PC-9 (cell line): ENCODE data around the gene HS3ST3B1. TPM values are rescaled to one million over a fixed set of nuclear protein-coding genes. Genes with fewer than 3 reads are reported as not detected.

ENCODE experiments used
- BruUV-seq: library from RNA; stranded (reverse); fragments of 400-500 nt; replicated peaks from 2 replicates; lab custom pipeline; 2021; lab: Mats Ljungman, UMichigan
- CTCF ChIA-PET: fragments of 300-600 bp; sonication (Branson Sonifier 250); formaldehyde crosslinking; loops from one replicate; lab custom pipeline; 2022; ENCODE audit warnings: antibody characterized with exemption; lab: Charles Lee
- POLR2A ChIA-PET: fragments of 300-600 bp; sonication (Branson Sonifier 250); formaldehyde crosslinking; loops from one replicate; lab custom pipeline; 2022; ENCODE audit warnings: antibody characterized with exemption; ENCODE audit not compliant: unreplicated experiment; lab: Charles Lee
- DNase-seq, 2 experiments: peaks; one replicate each; pipeline versions ENCODE4 v3.0.0 to v3.0.0-alpha.2; 2015 to 2022; ENCODE audit warnings: mixed read lengths in 1 of 2
- H2AFZ ChIP-seq: fragments of 200-600 bp; sonication (generic); 2 replicates; pipeline ENCODE4 v1.8.1; 2017; ENCODE audit warnings: antibody characterized with exemption
- H3F3A ChIP-seq: fragments of 200-600 bp; sonication (generic); 2 replicates; pipeline ENCODE4 v1.8.1; 2017; ENCODE audit warnings: antibody characterized with exemption, mild to moderate bottlenecking, low read depth; ENCODE audit not compliant: insufficient read depth
- H3K27ac ChIP-seq: fragments of 200-600 bp; sonication (generic); 2 replicates; pipeline ENCODE4 v1.6.1; 2016; ENCODE audit warnings: mixed run types
- H3K27me3 ChIP-seq: fragments of 200-600 bp; sonication (generic); 2 replicates; pipeline ENCODE4 v1.6.1; 2016; ENCODE audit warnings: low read depth, mixed run types; ENCODE audit not compliant: insufficient read depth
- H3K36me3 ChIP-seq: fragments of 200-600 bp; sonication (generic); 2 replicates; pipeline ENCODE4 v1.6.1; 2016; ENCODE audit warnings: low read depth, mixed run types
- H3K4me1 ChIP-seq: fragments of 200-600 bp; sonication (generic); replicated peaks from 2 replicates; pipeline ENCODE4 v1.6.1; 2016; ENCODE audit warnings: mixed run types; ENCODE audit not compliant: insufficient read depth
- H3K4me2 ChIP-seq: fragments of 200-600 bp; sonication (generic); 2 replicates; pipeline ENCODE4 v1.6.1; 2017; ENCODE audit warnings: mixed run types
- H3K4me3 ChIP-seq: fragments of 200-600 bp; sonication (generic); 2 replicates; pipeline ENCODE4 v1.6.1; 2016; ENCODE audit warnings: mixed run types
- H3K79me2 ChIP-seq: fragments of 200-600 bp; sonication (generic); 2 replicates; pipeline ENCODE4 v1.6.1; 2017; ENCODE audit warnings: low read depth, mixed run types
- H3K9me2 ChIP-seq: fragments of 200-600 bp; sonication (generic); 2 replicates; pipeline ENCODE4 v1.8.1; 2017; ENCODE audit warnings: mild to moderate bottlenecking; ENCODE audit not compliant: insufficient read depth
- H3K9me3 ChIP-seq: fragments of 200-600 bp; sonication (generic); 2 replicates; pipeline ENCODE4 v1.8.1; 2016; ENCODE audit warnings: low read depth; ENCODE audit not compliant: insufficient read depth
- H4K20me1 ChIP-seq: fragments of 200-600 bp; sonication (generic); 2 replicates; pipeline ENCODE4 v1.8.1; 2017; ENCODE audit not compliant: insufficient read depth
- EZH2 ChIP-seq: fragments of 200-600 bp; sonication (generic); IDR thresholded peaks from 2 replicates; pipeline ENCODE4 v1.8.0; 2017; ENCODE audit warnings: antibody characterized with exemption, low read depth
- intact Hi-C: fragments of 100-400 bp; cut with micrococcal nuclease; formaldehyde crosslinking; loops from one replicate; pipeline ENCODE4 v1.10.0; 2022; ENCODE audit not compliant: unreplicated experiment
- total RNA-seq: library from RNA; stranded (reverse); gene quantifications from 2 replicates; pipeline ENCODE4 v1.2.3, GENCODE V29; 2021
- TF ChIP-seq, protein P1 (sequence below): fragments of 200-600 bp; sonication (generic); conservative IDR thresholded peaks from 2 replicates; pipeline ENCODE4 v1.6.1; 2017; ENCODE audit warnings: mixed run types, antibody characterized with exemption, mild to moderate bottlenecking, moderate library complexity

HS3ST3B1 gene
- total RNA-seq, 1 experiment from 2014 or later = not detected

DNA sequence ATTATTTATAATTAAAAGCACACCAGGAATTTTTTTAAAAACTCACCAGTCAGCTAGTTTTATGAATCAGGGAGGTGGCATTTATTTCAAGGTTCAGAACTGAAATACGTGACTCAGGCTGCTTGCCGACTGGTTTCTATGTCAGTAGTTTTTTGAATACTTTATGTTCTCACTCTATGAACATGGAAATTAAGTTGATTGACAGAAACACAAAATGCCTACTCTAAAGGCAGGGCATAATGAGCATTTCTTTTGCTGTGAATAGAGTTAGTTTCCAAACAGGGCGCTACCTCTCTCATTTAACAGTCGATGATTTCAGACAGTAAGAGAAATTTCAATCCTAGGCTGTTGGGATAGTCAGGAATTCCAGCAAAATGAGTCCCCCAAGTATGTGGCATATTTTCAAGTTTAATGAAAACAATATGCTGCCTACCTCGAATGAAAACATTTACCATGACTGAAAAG lies 6.7 kb downstream of the HS3ST3B1 start:
- H3K79me2 ChIP-seq = no peaks in the 10 kb centered on the region
- ChIA-PET POLR2A (no interaction called here), CTCF (no interaction called here)
- H3K4me2 ChIP-seq = no peak overlapping the region
- no peaks in the 10 kb centered on the region for H4K20me1 ChIP-seq
- intact Hi-C loops = no loop called here
- no peaks in the 10 kb centered on the region for H3K9me2 ChIP-seq
- no peaks in the 10 kb centered on the region for H3F3A ChIP-seq
- H3K9me3 ChIP-seq = no peaks in the 10 kb centered on the region
- no peak for DNase-seq
- H3K4me3 ChIP-seq = no peak overlapping the region
- no peak overlapping the region for H2AFZ ChIP-seq
- no TSS peak for BruUV-seq
- no peaks in the 10 kb centered on the region for H3K36me3 ChIP-seq
- no peak overlapping the region for H3K27ac ChIP-seq
- no peak for TF ChIP-seq EZH2
- TF ChIP-seq, protein P1, sequence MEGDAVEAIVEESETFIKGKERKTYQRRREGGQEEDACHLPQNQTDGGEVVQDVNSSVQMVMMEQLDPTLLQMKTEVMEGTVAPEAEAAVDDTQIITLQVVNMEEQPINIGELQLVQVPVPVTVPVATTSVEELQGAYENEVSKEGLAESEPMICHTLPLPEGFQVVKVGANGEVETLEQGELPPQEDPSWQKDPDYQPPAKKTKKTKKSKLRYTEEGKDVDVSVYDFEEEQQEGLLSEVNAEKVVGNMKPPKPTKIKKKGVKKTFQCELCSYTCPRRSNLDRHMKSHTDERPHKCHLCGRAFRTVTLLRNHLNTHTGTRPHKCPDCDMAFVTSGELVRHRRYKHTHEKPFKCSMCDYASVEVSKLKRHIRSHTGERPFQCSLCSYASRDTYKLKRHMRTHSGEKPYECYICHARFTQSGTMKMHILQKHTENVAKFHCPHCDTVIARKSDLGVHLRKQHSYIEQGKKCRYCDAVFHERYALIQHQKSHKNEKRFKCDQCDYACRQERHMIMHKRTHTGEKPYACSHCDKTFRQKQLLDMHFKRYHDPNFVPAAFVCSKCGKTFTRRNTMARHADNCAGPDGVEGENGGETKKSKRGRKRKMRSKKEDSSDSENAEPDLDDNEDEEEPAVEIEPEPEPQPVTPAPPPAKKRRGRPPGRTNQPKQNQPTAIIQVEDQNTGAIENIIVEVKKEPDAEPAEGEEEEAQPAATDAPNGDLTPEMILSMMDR = no peak
- H3K4me1 ChIP-seq = no peaks in the 10 kb centered on the region
- H3K27me3 ChIP-seq = peaks cover 7% of the 10 kb centered on the region; the same call in 1 of the 2 replicates

DNA sequence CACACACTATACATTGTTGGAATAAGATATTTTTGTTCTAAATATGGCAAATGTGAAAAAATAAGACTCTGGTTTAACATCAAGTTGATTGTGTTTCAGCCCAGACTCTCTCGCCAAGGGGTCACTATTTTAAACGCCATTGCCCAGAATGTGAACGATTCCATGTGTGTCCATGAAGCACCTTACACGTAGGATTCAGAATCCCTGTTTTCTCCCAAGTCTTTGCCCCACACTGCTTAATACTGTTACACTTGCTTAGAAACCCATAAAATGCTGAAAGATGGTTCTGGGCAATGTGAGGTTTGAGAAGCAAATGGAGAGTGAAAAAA lies 7.7 kb downstream of the HS3ST3B1 start:
- H3K36me3 ChIP-seq = no peaks in the 10 kb centered on the region
- H3F3A ChIP-seq = no peaks in the 10 kb centered on the region
- no peak for DNase-seq
- no peaks in the 10 kb centered on the region for H3K9me3 ChIP-seq
- no peak overlapping the region for H2AFZ ChIP-seq
- H3K27me3 ChIP-seq = peaks cover 7% of the 10 kb centered on the region; the same call in 1 of the 2 replicates
- ChIA-PET POLR2A (no interaction called here), CTCF (no interaction called here)
- no peak overlapping the region for H3K27ac ChIP-seq
- TF ChIP-seq EZH2 = no peak
- TF ChIP-seq, protein P1 = no peak
- intact Hi-C loops = no loop called here
- H3K4me2 ChIP-seq = no peak overlapping the region
- no peaks in the 10 kb centered on the region for H3K79me2 ChIP-seq
- BruUV-seq = no TSS peak
- no peaks in the 10 kb centered on the region for H3K9me2 ChIP-seq
- no peaks in the 10 kb centered on the region for H3K4me1 ChIP-seq
- H4K20me1 ChIP-seq = no peaks in the 10 kb centered on the region
- H3K4me3 ChIP-seq = no peak overlapping the region

GRCh38 chr17:14308965-14309879 lies 8.3 kb downstream of the HS3ST3B1 start:
- no peaks in the 10 kb centered on the region for H4K20me1 ChIP-seq
- no TSS peak for BruUV-seq
- H3K27ac ChIP-seq = no peak overlapping the region
- no peak overlapping the region for H3K4me3 ChIP-seq
- DNase-seq = no peak
- H3K9me3 ChIP-seq = no peaks in the 10 kb centered on the region
- no peaks in the 10 kb centered on the region for H3K9me2 ChIP-seq
- CTCF ChIA-PET = no interaction called here
- no peak overlapping the region for H2AFZ ChIP-seq
- intact Hi-C loops = no loop called here
- no peaks in the 10 kb centered on the region for H3K4me1 ChIP-seq
- no peak for TF ChIP-seq EZH2
- TF ChIP-seq, protein P1 = no peak
- POLR2A ChIA-PET = no interaction called here
- H3K4me2 ChIP-seq = no peak overlapping the region
- H3F3A ChIP-seq = no peaks in the 10 kb centered on the region
- peaks cover 7% of the 10 kb centered on the region; the same call in 1 of the 2 replicates for H3K27me3 ChIP-seq
- H3K36me3 ChIP-seq = no peaks in the 10 kb centered on the region
- H3K79me2 ChIP-seq = no peaks in the 10 kb centered on the region
